HAP-1 (cell line): ENCODE results near the gene AGAP3.

Source experiments
- DNase-seq, 2 experiments: peaks; one replicate each; pipeline ENCODE4 v3.0.0-alpha.2; 2016 to 2020; ENCODE audit warnings: low spot score in 2 of 2
- H3K27me3 ChIP-seq: fragments of 250-450 bp; sonication (Bioruptor Pico); 2 replicates; pipeline ENCODE4 v1.5.1; 2020; ENCODE audit warnings: low read depth, mild to moderate bottlenecking, moderate library complexity
- H3K36me3 ChIP-seq: fragments of 250-450 bp; sonication (Bioruptor Pico); replicated peaks from 2 replicates; pipeline ENCODE4 v1.5.1; 2020; ENCODE audit warnings: mild to moderate bottlenecking
- H3K4me1 ChIP-seq: fragments of 250-450 bp; sonication (Bioruptor Pico); 2 replicates; pipeline ENCODE4 v1.5.1; 2020; ENCODE audit warnings: mild to moderate bottlenecking
- H3K4me3 ChIP-seq: fragments of 250-450 bp; sonication (Bioruptor Pico); 2 replicates; pipeline ENCODE4 v1.5.1; 2020; ENCODE audit warnings: mild to moderate bottlenecking, moderate library complexity
- H3K9me3 ChIP-seq: fragments of 250-450 bp; sonication (Bioruptor Pico); 2 replicates; pipeline ENCODE4 v1.5.1; 2020; ENCODE audit warnings: mild to moderate bottlenecking, moderate library complexity
- in situ Hi-C: fragments of 300-500 bp; cut with MboI; formaldehyde crosslinking; loops from 3 replicates; pipeline ENCODE4 v1.14.3; 2020; ENCODE audit warnings: low sequenced_read_pairs, inconsistent platforms, mixed read lengths

The AGAP3 gene

GRCh38 chr7:151129117-151129959 is 43.1 kb downstream of the AGAP3 start:
- H3K4me3 ChIP-seq: no peak overlapping the region
- no peaks in the 10 kb centered on the region for H3K4me1 ChIP-seq
- H3K27me3 ChIP-seq: no peaks in the 10 kb centered on the region
- in situ Hi-C loops: loop anchor here (10.0 kb wide), 1 partner anchor 175 kb away; no protein-coding TSS in a partner anchor
- peaks cover 53% of the 10 kb centered on the region for H3K36me3 ChIP-seq
- H3K9me3 ChIP-seq: no peaks in the 10 kb centered on the region
- DNase-seq: no peak

- no peak overlapping the region for H3K4me3 ChIP-seq
- in situ Hi-C loops: loop anchor here (10.0 kb wide), 1 partner anchor 175 kb away; no protein-coding TSS in a partner anchor
- no peak for DNase-seq
- peaks cover 51% of the 10 kb centered on the region for H3K36me3 ChIP-seq
- H3K9me3 ChIP-seq: no peaks in the 10 kb centered on the region
- H3K27me3 ChIP-seq: no peaks in the 10 kb centered on the region
- H3K4me1 ChIP-seq: no peaks in the 10 kb centered on the region
Observed at GRCh38 chr7:151129960-151130591, 43.8 kb downstream of the AGAP3 start.

GRCh38 chr7:151130741-151131157 is 44.5 kb downstream of the AGAP3 start:
- H3K9me3 ChIP-seq: no peaks in the 10 kb centered on the region
- H3K4me3 ChIP-seq: no peak overlapping the region
- peaks cover 55% of the 10 kb centered on the region for H3K36me3 ChIP-seq
- H3K27me3 ChIP-seq: no peaks in the 10 kb centered on the region
- DNase-seq: no peak
- in situ Hi-C loops: no loop called here
- no peaks in the 10 kb centered on the region for H3K4me1 ChIP-seq

GRCh38 chr7:151131224-151131591 is 44.9 kb downstream of the AGAP3 start:
- H3K9me3 ChIP-seq: no peaks in the 10 kb centered on the region
- in situ Hi-C loops: no loop called here

GRCh38 chr7:151131592-151132293 is 45.5 kb downstream of the AGAP3 start:
- no peak for DNase-seq
- H3K4me1 ChIP-seq: no peaks in the 10 kb centered on the region
- H3K36me3 ChIP-seq: peaks cover 64% of the 10 kb centered on the region
- no peaks in the 10 kb centered on the region for H3K27me3 ChIP-seq
- no peaks in the 10 kb centered on the region for H3K9me3 ChIP-seq
- in situ Hi-C loops: no loop called here
- no peak overlapping the region for H3K4me3 ChIP-seq

More at GRCh38 chr7:151131224-151131591, 44.9 kb downstream of the AGAP3 start:
- Histone ChIP-seq H3K36me3 (peaks cover 60% of the 10 kb centered on the region), H3K27me3 (no peaks in the 10 kb centered on the region), H3K4me3 (no peak overlapping the region), H3K4me1 (no peaks in the 10 kb centered on the region)
- DNase-seq: no peak

- in situ Hi-C loops: no loop called here
- DNase-seq: no peak
- peaks cover 63% of the 10 kb centered on the region for H3K36me3 ChIP-seq
- H3K9me3 ChIP-seq: no peaks in the 10 kb centered on the region
- no peaks in the 10 kb centered on the region for H3K27me3 ChIP-seq
- H3K4me3 ChIP-seq: no peak overlapping the region
- H3K4me1 ChIP-seq: no peaks in the 10 kb centered on the region
Observed at GRCh38 chr7:151132461-151133205, 46.4 kb downstream of the AGAP3 start.

GRCh38 chr7:151133266-151133985 is 47.2 kb downstream of the AGAP3 start:
- in situ Hi-C loops: no loop called here
- no peaks in the 10 kb centered on the region for H3K4me1 ChIP-seq
- H3K9me3 ChIP-seq: no peaks in the 10 kb centered on the region
- no peak for DNase-seq
- no peaks in the 10 kb centered on the region for H3K27me3 ChIP-seq
- H3K4me3 ChIP-seq: no peak overlapping the region
- H3K36me3 ChIP-seq: peaks cover 57% of the 10 kb centered on the region

GRCh38 chr7:151133986-151134742 is 47.9 kb downstream of the AGAP3 start:
- H3K27me3 ChIP-seq: no peaks in the 10 kb centered on the region
- H3K9me3 ChIP-seq: no peaks in the 10 kb centered on the region
- H3K36me3 ChIP-seq: peaks cover 50% of the 10 kb centered on the region
- no peak overlapping the region for H3K4me3 ChIP-seq
- H3K4me1 ChIP-seq: no peaks in the 10 kb centered on the region
- DNase-seq: no peak
- in situ Hi-C loops: no loop called here

GRCh38 chr7:151134743-151135524 is 48.7 kb downstream of the AGAP3 start:
- no peak overlapping the region for H3K4me3 ChIP-seq
- in situ Hi-C loops: no loop called here
- no peaks in the 10 kb centered on the region for H3K4me1 ChIP-seq
- DNase-seq: no peak
- H3K27me3 ChIP-seq: no peaks in the 10 kb centered on the region
- no peaks in the 10 kb centered on the region for H3K9me3 ChIP-seq
- H3K36me3 ChIP-seq: peaks cover 45% of the 10 kb centered on the region

- DNase-seq: no peak
- Histone ChIP-seq H3K9me3 (no peaks in the 10 kb centered on the region), H3K36me3 (peaks cover 45% of the 10 kb centered on the region), H3K4me1 (no peaks in the 10 kb centered on the region), H3K27me3 (no peaks in the 10 kb centered on the region), H3K4me3 (no peak overlapping the region)
- in situ Hi-C loops: no loop called here
Observed at GRCh38 chr7:151135525-151135845, 49.2 kb downstream of the AGAP3 start.

GRCh38 chr7:151135866-151136843 is 49.9 kb downstream of the AGAP3 start:
- no peaks in the 10 kb centered on the region for H3K9me3 ChIP-seq
- no peaks in the 10 kb centered on the region for H3K4me1 ChIP-seq
- peaks cover 47% of the 10 kb centered on the region for H3K36me3 ChIP-seq
- no peak for DNase-seq
- in situ Hi-C loops: no loop called here
- no peak overlapping the region for H3K4me3 ChIP-seq
- H3K27me3 ChIP-seq: no peaks in the 10 kb centered on the region
